Measurements from ENCODE around the gene DBH. TPM values are rescaled to one million over a fixed set of nuclear protein-coding genes. Genes with fewer than 3 reads are reported as not detected.

DBH gene
- total and polyA plus RNA-seq, 10 of the 15 experiments (the other 5 are each of a cell fraction or from before 2014, with no cell fraction given), result not detected

- TF ChIP-seq ZNF207 (IDR thresholded peaks at IDR 0.05; ENCODE audit: borderline replicate concordance), result no peak
- no peak for TF ChIP-seq HDAC2 (IDR thresholded peaks at IDR 0.05)
Measured at GRCh38 chr9:133693703-133694529, 57.8 kb downstream of the DBH start (continued).

- Histone ChIP-seq H2AFZ (ENCODE audit: control insufficient read depth, low read depth, low read length) (no peak overlapping the region), H3K27me3 (replicated peaks in 1 of 2; ENCODE audit: control insufficient read depth in 2 of 2, insufficient read depth in 2 of 2, low read length in 1 of 2) (no peaks in the 10 kb centered on the region; a peak in 1 of 4 replicates), H3K9ac (ENCODE audit: control insufficient read depth, insufficient read depth, low read length) (no peak overlapping the region), H3K4me1 (ENCODE audit: control insufficient read depth, insufficient read depth, low read length) (no peaks in the 10 kb centered on the region), H3K79me2 (ENCODE audit: control insufficient read depth, insufficient read depth, low read length) (no peaks in the 10 kb centered on the region), H3K4me3 (no peak overlapping the region), H3K4me2 (ENCODE audit: control insufficient read depth, insufficient read depth) (no peak overlapping the region), H4K20me1 (ENCODE audit: control insufficient read depth, insufficient read depth) (no peaks in the 10 kb centered on the region), H3K27ac (ENCODE audit: control insufficient read depth, insufficient read depth) (no peak overlapping the region), H3K36me3 (ENCODE audit: control insufficient read depth in 2 of 2, insufficient read depth in 2 of 2, low read length in 1 of 2) (no peaks in the 10 kb centered on the region), H3K9me3 (replicated peaks; ENCODE audit: control insufficient read depth, insufficient read depth, low read length) (no peaks in the 10 kb centered on the region)
- intact Hi-C loops (cut with micrococcal nuclease; ENCODE audit: unreplicated experiment), result no loop called here
- in situ Hi-C loops (cut with MboI), result no loop called here
- no TSS peak for BruUV-seq (replicated peaks)
- POLR2A ChIA-PET, result no interaction called here
- 0% methylated on average over 3 of the region's 3 CpGs for WGBS (ENCODE audit: insufficient coverage, insufficient replicate concordance, low lambda C conversion rate, missing lambda C conversion rate)
- FAIRE-seq, result no peak
- SMC1A ChIA-PET (ENCODE audit: uncharacterized antibody, unreplicated experiment), result no interaction called here
- CTCF ChIA-PET, result no interaction called here
- DNase-seq (ENCODE audit: low read depth, low spot score), result no peak
- RAD21 ChIA-PET (ENCODE audit: unreplicated experiment), result no interaction called here
- ATAC-seq, result no peak
- TF ChIP-seq E4F1 (IDR thresholded peaks at IDR 0.05; ENCODE audit: borderline replicate concordance, partially characterized antibody) (no peak), SIX5 (IDR thresholded peaks at IDR 0.05; ENCODE audit: low read depth, low read length, severe bottlenecking) (no peak), ZNF592 (IDR thresholded peaks at IDR 0.05) (no peak), ZNF687 (IDR thresholded peaks at IDR 0.05) (no peak), MTA2 (IDR thresholded peaks at IDR 0.05; ENCODE audit: low read depth) (no peak)
Measured at GRCh38 chr9:133694686-133695085, 58.5 kb downstream of the DBH start.
